PC-3 (cell line): Measurements from ENCODE around the gene STXBP6.

Source experiments
- CTCF ChIP-seq: fragments of 300-600 bp; sonication (generic); conservative IDR thresholded peaks from 2 replicates; pipeline ENCODE4 v1.5.1; 2017; ENCODE audit warnings: antibody characterized with exemption, low read depth, mild to moderate bottlenecking, low read length
- EZH2 ChIP-seq: fragments of 300-600 bp; sonication (generic); IDR thresholded peaks from one replicate; pipeline ENCODE4 v1.6.1; 2017; ENCODE audit warnings: antibody characterized with exemption, mild to moderate bottlenecking, low read length; ENCODE audit not compliant: unreplicated experiment

GRCh38 chr14:24978862-24979724, 70.9 kb downstream of the STXBP6 start:
- TF ChIP-seq EZH2 (no peak), CTCF (no peak)
